Transverse colon (tissue), 4 donors: Measurements from ENCODE around the gene PET100.

Source experiments
- CTCF ChIP-seq, 5 experiments: fragments of 200-600 bp in 3 of 5; fragments of 450-650 bp in 2 of 5; sonication (generic) in 3 of 5; IDR thresholded peaks; 1 replicate in 2 of 5; 2 replicates in 3 of 5; pipeline ENCODE4 v1.5.1; 2016 to 2017; ENCODE audit warnings: antibody characterized with exemption in 5 of 5, inconsistent platforms in 3 of 5, mild to moderate bottlenecking in 2 of 5, moderate library complexity in 1 of 5
- EP300 ChIP-seq: sonication (generic); formaldehyde crosslinking; IDR thresholded peaks from one replicate; pipeline ENCODE4 v1.6.1; 2017; ENCODE audit warnings: antibody characterized with exemption, low read depth
- POLR2A ChIP-seq: fragments of 450-650 bp; IDR thresholded peaks from one replicate; pipeline ENCODE4 v1.6.1; 2016; ENCODE audit warnings: antibody characterized with exemption, mild to moderate bottlenecking, moderate library complexity
- POLR2AphosphoS5 ChIP-seq, 3 donors: sonication (generic); formaldehyde crosslinking; IDR thresholded peaks; one replicate each; pipeline ENCODE4 v1.6.1; 2016; ENCODE audit warnings: antibody characterized with exemption in 3 of 3

GRCh38 chr19:7632340-7633203 lies 3.0 kb downstream of the PET100 start:
- TF ChIP-seq CTCF (IDR thresholded peaks at IDR 0.05): no peak
- no peak for TF ChIP-seq POLR2A
- no peak for TF ChIP-seq POLR2AphosphoS5 (IDR thresholded peaks at IDR 0.05)
- no peak for TF ChIP-seq EP300
